Psoas muscle (tissue), 8 donors: ENCODE measurements around the gene TADA1. TPM values are rescaled to one million over a fixed set of nuclear protein-coding genes. Genes with fewer than 3 reads are reported as not detected.
"Not testable (repeated sequence)": the region's sequence is repeated elsewhere in the genome, so short reads cannot be mapped to it uniquely, and the experiment has no call there.

ENCODE experiments used
- ATAC-seq, 4 donors: fragments of 200-7000 bp; cut with Tn5 transposase; one replicate each; pipeline ENCODE4 v1.9.1; 2020; ENCODE audit warnings: moderate library complexity in 3 of 4, mild to moderate bottlenecking in 2 of 4
- DNase-seq, 2 donors: peaks; one replicate each; pipeline ENCODE4 v3.0.0-alpha.2; 2020
- H3K27ac ChIP-seq: fragments of 200-600 bp; one replicate; pipeline ENCODE4 v1.8.0; 2022
- H3K27me3 ChIP-seq, 3 donors: fragments of 200-600 bp in 1 of 3; one replicate each; pipeline versions ENCODE4 v1.6.1 to v1.8.0; 2013 to 2022; ENCODE audit warnings: low read length in 2 of 3, mild to moderate bottlenecking in 2 of 3, moderate library complexity in 1 of 3; ENCODE audit not compliant: insufficient read depth in 3 of 3
- H3K36me3 ChIP-seq, 2 donors: fragments of 200-600 bp in 1 of 2; one replicate each; pipeline versions ENCODE4 v1.6.1 to v1.8.0; 2013 to 2022; ENCODE audit warnings: low read depth in 1 of 2, mild to moderate bottlenecking in 1 of 2, moderate library complexity in 1 of 2; ENCODE audit not compliant: insufficient read depth in 1 of 2
- H3K4me1 ChIP-seq: fragments of 200-600 bp; one replicate; pipeline ENCODE4 v1.8.0; 2022
- H3K4me3 ChIP-seq: fragments of 200-600 bp; one replicate; pipeline ENCODE4 v1.8.0; 2022; ENCODE audit warnings: mild to moderate bottlenecking
- H3K9me3 ChIP-seq: fragments of 200-600 bp; one replicate; pipeline ENCODE4 v1.8.0; 2022
- WGBS, 3 donors: extraction: QIAGEN DNeasy Blood & Tissue Kit; methylation state at CpG; one replicate each; pipeline versions ENCODE4 v1.1.6 to v1.1.7; 2013; 5-methylcytosine and 5-hydroxymethylcytosine counted together
- intact Hi-C, 2 donors: fragments of 100-400 bp; cut with DNase I; formaldehyde crosslinking; loops; one replicate each; pipeline versions ENCODE4 v1.11.0 to v1.14.2; 2022
- polyA plus RNA-seq, 3 donors: library from polyadenylated mRNA; stranded (reverse); fragments of 200-250 nt; gene quantifications; one replicate each; pipeline ENCODE4 v1.2.3, GENCODE V29; 2013
- total RNA-seq, 4 donors: library from RNA; stranded (reverse); fragmentation: NEBNext Ultra II Directional in 2 of 4; extraction: Animal tissue kit (Norgen Biotek cat#: 25700) in 2 of 4; gene quantifications; one replicate each; pipeline versions ENCODE4 v1.2.1 to v1.2.4, GENCODE V29; 2021 to 2023
- TF ChIP-seq, protein P1 (sequence below): fragments of 200-600 bp; IDR thresholded peaks from one replicate; pipeline ENCODE4 v1.8.0; 2022; ENCODE audit warnings: antibody characterized with exemption
- donor health status: healthy with polysubstance abuse.
- donor health status: DM: no; HTN: no; CAD: no; lungs with moderate emphysema.
- donor health status: Bipolar disorder and iron deficiency.
- donor health status: healthy.
- donor health status: DM: yes; HTN: yes; CAD: no.
- donor health status: DM: no; HTN: no; CAD: no.
- donor health status: DM: no; HTN: no; CAD: no.
- donor health status: DM: yes; HTN: yes; CAD: no.

TADA1 gene
- total and polyA plus RNA-seq, 7 donors = 7.3 to 9.9 (median 8.3) TPM

DNA sequence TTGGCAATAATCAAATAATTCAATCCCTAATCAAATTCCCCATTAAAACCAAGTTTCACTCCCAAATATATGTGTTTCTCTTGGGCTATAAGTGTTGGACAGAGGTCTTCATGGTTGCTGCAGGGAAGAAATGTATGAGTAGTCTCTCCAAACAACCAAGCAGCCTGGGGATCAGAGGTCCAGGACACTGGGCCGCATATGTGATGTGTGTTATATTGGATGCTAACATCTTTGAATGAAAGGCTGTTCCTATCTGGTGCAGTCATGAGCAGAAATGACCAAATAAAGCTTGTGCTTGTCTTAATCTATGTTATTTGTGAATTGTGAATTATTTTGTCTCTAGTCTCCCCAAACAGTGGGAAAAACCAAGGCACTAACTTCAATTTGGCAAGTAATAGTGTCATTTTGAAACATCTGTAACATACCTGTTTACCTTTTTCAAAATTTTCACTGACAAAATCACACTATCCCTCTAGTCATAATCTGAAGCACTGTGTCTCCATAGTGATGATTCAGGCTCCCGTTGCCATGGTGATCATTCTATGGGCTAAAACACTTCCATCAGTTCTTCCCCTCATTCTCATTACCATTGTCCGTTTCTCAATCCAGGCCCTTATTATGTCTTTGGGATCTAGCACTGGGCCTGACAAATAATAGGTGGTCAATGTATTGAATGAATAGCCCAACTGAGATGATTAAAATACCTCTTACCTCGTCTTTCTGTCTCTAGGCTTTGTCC is 12.5 kb upstream of the TADA1 start:
- Histone ChIP-seq H3K4me3 (no peak overlapping the region), H3K27me3 (peaks cover 0 to 16% (median 6%) of the 10 kb centered on the region in 3 donors), H3K36me3 (no peaks in the 10 kb centered on the region), H3K9me3 (no peaks in the 10 kb centered on the region), H3K4me1 (no peaks in the 10 kb centered on the region), H3K27ac (no peak overlapping the region)
- DNase-seq (no peak), ATAC-seq (no peak)
- WGBS, 3 donors = 84 to 87% (median 85%) methylated on average over 4 of the region's 4 CpGs
- TF ChIP-seq, protein P1, sequence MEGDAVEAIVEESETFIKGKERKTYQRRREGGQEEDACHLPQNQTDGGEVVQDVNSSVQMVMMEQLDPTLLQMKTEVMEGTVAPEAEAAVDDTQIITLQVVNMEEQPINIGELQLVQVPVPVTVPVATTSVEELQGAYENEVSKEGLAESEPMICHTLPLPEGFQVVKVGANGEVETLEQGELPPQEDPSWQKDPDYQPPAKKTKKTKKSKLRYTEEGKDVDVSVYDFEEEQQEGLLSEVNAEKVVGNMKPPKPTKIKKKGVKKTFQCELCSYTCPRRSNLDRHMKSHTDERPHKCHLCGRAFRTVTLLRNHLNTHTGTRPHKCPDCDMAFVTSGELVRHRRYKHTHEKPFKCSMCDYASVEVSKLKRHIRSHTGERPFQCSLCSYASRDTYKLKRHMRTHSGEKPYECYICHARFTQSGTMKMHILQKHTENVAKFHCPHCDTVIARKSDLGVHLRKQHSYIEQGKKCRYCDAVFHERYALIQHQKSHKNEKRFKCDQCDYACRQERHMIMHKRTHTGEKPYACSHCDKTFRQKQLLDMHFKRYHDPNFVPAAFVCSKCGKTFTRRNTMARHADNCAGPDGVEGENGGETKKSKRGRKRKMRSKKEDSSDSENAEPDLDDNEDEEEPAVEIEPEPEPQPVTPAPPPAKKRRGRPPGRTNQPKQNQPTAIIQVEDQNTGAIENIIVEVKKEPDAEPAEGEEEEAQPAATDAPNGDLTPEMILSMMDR = no peak
- intact Hi-C loops = loop anchor here in 1 of 2 donors (5.0 kb wide), 1 partner anchor 169 kb away; no protein-coding TSS in a partner anchor

DNA sequence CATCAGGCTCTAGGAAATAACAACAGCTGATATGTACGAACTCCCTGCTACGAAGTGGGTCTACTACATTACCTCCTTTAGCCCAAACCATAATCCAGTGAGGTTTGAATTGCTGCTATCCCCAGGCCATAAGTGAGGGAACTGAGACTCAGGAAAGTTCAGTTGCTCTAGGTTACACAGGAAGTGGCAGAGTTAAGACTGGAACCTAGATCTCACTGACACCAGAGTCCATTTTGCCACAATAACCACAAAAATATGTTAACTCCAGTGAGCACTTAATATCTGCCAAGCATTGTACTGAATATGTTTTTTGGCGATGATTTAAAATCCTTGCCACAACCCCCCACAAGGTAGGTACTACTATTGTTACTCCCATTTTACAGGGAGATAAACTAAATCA is 8.9 kb upstream of the TADA1 start:
- no peaks in the 10 kb centered on the region for H3K9me3 ChIP-seq
- H3K27ac ChIP-seq = no peak overlapping the region
- DNase-seq = no peak
- H3K4me3 ChIP-seq = no peak overlapping the region
- intact Hi-C loops = loop anchor here in 1 of 2 donors (5.0 kb wide), 1 partner anchor 172 kb away; no protein-coding TSS in a partner anchor
- H3K36me3 ChIP-seq = no peaks in the 10 kb centered on the region
- H3K4me1 ChIP-seq = no peaks in the 10 kb centered on the region
- TF ChIP-seq, protein P1 = no peak
- 93 to 98% (median 96%) methylated on average over 3 of the region's 3 CpGs for WGBS, 3 donors
- peaks cover 0 to 16% (median 6%) of the 10 kb centered on the region in 3 donors for H3K27me3 ChIP-seq
- ATAC-seq = no peak

DNA sequence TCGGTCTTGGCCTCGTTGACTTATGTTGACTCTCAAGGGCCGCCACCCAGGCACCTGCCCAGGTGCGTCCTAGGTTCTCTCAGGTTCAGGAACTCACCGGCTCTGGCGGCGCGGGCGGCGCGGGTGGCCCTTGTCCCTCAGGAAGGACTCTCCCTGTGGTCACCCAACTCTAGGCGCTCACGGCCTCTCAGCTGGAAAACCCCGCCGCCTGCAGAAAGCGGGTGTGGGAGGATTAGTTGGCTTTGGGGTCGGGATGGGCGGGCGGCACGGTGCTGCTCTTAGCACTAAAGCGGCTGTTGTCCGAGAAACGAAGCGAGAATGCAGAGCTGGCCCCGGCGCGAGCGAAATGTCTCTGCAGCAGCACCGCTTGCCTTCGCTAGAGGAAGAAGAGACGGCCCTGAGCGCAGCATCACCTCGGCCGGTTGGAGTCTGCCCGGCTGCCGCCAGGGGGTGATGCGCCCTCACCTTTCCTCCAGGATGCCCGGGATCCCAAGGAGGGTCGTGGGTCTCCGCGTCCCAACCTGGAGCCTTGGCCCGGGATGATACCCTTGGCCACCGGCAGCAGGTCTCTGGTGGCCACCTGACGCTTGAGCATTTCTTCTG is 8.1 kb upstream of the TADA1 start:
- WGBS, 3 donors = 16 to 27% (median 20%) methylated on average over 38 to 44 of the region's 44 CpGs
- intact Hi-C loops = no loop called here
- ATAC-seq (peak in 2 of 4 donors; percentile 75 to 78), DNase-seq (peak; percentile 40 to 64)
- H3K9me3 ChIP-seq = no peaks in the 10 kb centered on the region
- TF ChIP-seq, protein P1 = peak; percentile 53
- no peaks in the 10 kb centered on the region for H3K4me1 ChIP-seq
- H3K27ac ChIP-seq = no peak overlapping the region
- no peak overlapping the region for H3K4me3 ChIP-seq
- peaks cover 0 to 16% (median 6%) of the 10 kb centered on the region in 3 donors for H3K27me3 ChIP-seq
- H3K36me3 ChIP-seq = no peaks in the 10 kb centered on the region

DNA sequence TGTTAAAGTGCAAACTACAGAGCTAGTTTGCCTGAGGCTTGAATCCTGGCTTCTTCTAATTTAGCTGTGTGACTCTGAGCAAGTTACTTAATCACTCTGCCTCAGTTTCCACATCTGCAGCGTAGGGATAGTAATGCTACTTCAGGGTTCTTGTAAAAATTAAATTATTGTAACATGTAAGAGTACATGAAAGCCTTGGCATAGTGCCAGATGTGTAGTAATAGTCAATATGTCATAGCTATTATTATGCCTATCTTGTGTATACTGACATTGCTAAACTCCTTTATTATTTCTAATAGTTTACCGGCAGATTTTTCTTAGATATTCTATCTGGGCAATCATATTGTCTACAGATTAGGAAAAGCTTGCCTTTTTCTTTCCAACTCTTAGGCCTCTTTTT is 6.8 kb upstream of the TADA1 start:
- TF ChIP-seq, protein P1 = no peak
- DNase-seq = no peak
- Histone ChIP-seq H3K36me3 (no peaks in the 10 kb centered on the region), H3K27ac (no peak overlapping the region), H3K4me3 (no peak overlapping the region), H3K9me3 (no peaks in the 10 kb centered on the region), H3K27me3 (peaks cover 0 to 16% (median 6%) of the 10 kb centered on the region in 3 donors), H3K4me1 (no peaks in the 10 kb centered on the region)
- no peak for ATAC-seq
- intact Hi-C loops = no loop called here
- WGBS, 3 donors = 50 to 88% (median 63%) methylated on average over 2 of the region's 2 CpGs

DNA sequence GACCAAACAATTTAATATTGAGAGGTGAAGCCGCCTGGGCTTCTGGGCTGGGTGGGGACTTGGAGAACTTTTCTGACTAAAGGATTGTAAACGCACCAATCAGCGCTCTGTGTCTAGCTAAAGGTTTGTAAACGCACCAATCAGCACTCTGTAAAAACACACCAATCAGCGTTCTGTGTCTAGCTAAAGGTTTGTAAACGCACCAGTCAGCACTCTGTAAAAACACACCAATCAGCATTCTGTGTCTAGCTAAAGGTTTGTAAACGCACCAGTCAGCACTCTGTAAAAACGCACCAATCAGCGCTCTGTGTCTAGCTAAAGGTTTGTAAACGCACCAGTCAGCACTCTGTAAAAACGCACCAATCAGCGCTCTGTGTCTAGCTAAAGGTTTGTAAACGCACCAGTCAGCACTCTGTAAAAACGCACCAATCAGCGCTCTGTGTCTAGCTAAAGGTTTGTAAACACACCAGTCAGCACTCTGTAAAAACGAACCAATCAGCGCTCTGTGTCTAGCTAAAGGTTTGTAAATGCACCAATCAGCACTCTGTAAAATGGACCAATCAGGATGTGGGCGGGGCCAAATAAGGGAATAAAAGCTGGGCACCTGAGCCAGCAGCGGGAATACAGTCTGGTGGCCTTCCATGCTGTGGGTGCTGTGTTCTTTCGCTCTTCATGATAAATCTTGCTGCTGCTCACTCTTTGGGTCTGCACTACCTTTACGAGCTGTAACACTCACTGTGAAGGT is 2.3 kb upstream of the TADA1 start:
- not testable (repeated sequence) for H3K36me3 ChIP-seq, DNase-seq, H3K27ac ChIP-seq, ATAC-seq, H3K27me3 ChIP-seq, H3K4me3 ChIP-seq, H3K9me3 ChIP-seq
- WGBS, 3 donors = 95 to 98% (median 97%) methylated on average over 14 to 16 of the region's 21 CpGs
- intact Hi-C loops = loop anchor here (5.0 kb wide), 2 partner anchors 36 to 179 kb away; no protein-coding TSS in a partner anchor
- peaks cover 11% of the 10 kb centered on the region for H3K4me1 ChIP-seq
